Subcutaneous adipose tissue (tissue), 4 donors: ENCODE measurements around the gene CTNS. TPM values are rescaled to one million over a fixed set of nuclear protein-coding genes. Genes with fewer than 3 reads are reported as not detected.

Experiments
- total RNA-seq, 4 donors: library from RNA; depleted of rRNA; stranded (reverse); fragments of >200 nt; gene quantifications; one replicate each; pipeline ENCODE4 v1.1.0, GENCODE V29; 2016
- TF ChIP-seq, protein P1 (sequence below): fragments of 450-650 bp; IDR thresholded peaks from one replicate; pipeline ENCODE4 v1.5.1; 2016; ENCODE audit warnings: low read depth, mild to moderate bottlenecking, control low read depth, antibody characterized with exemption, moderate library complexity

Gene CTNS
- total RNA-seq, 4 donors from 2014 or later: 16.8 to 28.2 (median 23.6) TPM

DNA sequence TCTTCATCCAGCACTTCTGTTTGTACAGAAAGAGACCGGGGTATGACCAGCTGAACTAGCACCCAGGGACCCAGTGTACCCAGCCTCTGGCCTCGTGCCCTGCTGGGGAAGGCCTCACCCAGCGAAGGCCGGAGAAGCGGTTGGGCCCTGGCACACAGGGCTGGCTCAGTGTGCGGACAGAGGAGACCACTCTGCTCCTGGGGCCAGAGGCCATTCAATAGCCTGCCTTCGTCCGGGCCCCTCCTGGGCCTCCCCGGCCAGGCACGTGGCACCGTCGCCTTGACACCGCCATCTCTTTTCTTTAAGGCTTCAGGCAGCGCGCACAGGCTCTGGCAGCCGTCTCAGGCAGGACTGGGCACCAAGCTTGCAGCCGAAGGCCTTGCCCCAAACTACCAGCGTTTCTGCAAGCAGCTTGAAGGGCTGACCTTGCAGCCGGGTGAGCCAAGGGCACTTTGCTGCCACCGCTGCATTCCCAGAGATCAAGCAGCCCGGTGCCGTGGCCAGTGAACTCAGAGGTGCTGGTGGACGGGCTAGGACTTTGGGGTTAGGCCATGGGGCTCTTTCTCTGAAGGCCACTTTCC is 23.8 kb downstream of the CTNS start:
- TF ChIP-seq, protein P1, sequence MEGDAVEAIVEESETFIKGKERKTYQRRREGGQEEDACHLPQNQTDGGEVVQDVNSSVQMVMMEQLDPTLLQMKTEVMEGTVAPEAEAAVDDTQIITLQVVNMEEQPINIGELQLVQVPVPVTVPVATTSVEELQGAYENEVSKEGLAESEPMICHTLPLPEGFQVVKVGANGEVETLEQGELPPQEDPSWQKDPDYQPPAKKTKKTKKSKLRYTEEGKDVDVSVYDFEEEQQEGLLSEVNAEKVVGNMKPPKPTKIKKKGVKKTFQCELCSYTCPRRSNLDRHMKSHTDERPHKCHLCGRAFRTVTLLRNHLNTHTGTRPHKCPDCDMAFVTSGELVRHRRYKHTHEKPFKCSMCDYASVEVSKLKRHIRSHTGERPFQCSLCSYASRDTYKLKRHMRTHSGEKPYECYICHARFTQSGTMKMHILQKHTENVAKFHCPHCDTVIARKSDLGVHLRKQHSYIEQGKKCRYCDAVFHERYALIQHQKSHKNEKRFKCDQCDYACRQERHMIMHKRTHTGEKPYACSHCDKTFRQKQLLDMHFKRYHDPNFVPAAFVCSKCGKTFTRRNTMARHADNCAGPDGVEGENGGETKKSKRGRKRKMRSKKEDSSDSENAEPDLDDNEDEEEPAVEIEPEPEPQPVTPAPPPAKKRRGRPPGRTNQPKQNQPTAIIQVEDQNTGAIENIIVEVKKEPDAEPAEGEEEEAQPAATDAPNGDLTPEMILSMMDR: no peak

DNA sequence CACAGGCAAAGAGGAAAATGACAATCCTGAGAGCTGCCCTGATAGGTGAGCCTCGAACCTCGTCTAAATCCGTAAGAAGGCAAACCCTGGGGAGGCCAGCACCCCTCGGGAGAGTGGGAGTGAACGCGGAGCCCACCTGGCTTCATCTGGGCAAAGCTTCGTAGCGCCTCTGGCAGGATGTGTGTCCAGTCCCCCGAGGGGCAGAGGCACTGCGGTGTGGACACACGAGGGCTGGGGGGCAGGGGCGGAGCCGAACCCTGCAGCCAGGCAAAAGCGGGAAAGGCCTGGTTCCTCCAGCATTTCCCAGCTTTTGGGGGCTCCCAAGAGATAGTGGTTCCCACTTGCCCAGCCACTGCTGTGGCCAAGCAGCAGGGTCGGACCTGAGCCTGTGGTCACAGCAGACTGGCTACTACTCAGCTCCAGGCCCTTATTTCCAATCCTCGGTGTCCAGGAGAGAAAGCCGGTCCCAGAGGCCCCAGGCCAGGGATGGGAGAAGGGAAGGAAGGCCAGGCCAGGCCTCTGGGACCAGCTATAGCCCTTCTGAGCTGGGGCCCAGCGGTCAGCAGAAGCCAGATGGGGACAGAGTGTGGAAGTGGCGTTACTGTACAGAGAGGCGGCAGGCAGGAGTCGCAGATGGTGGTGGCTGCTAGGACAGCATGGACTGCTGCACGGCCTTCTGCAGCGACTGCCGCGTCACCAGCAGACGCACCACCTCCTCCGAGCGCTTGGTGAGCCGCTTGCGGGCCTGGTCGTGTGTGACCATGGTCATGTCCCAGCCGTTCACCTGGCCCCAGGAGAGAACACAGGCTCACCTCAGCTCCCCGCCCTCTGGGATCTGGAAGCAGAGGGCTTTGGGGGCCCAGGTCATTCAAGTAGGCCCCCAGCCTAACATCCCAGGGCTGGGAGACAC is 26.8 kb downstream of the CTNS start:
- TF ChIP-seq, protein P1: no peak

DNA sequence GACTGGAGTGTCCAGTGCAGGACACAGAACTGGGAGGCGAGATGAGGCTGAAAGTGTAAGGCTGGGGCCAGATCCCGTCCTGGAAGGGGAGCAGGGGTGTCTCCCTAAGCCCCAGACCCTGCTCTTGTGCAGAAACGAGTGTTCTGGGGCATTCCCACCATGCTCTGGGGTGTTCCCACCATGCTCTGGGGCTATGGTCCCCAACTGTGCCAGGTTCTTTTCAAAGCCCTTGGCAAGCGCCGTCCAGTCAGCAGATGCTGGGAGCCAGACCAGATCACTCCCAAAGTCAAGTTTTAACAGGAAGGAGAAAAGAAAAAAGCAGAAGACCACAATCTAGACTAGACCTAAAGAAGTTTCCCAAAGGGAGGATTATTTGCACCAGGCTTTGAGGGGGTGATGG is 29.3 kb downstream of the CTNS start:
- TF ChIP-seq, protein P1: no peak

DNA sequence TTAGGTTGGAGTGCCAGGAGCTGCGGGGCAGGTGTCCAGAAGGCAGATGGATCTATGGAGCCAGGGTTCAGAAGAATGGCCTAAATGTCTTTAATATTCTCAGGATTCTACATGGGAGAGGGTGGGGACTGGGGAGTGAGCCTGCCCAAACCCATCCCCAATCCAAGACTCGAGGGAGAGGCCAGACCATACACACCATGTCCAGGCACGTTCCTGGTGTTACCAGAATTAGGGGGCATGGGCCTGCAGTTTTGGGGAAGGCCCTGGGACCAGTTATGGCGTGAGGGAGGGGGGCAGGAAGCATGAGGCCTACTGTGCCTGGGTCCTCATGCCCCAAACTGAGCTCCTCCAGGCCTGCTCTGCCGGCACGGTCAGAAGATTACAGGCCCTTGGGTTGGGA is 30.0 kb downstream of the CTNS start:
- TF ChIP-seq, protein P1: no peak

DNA sequence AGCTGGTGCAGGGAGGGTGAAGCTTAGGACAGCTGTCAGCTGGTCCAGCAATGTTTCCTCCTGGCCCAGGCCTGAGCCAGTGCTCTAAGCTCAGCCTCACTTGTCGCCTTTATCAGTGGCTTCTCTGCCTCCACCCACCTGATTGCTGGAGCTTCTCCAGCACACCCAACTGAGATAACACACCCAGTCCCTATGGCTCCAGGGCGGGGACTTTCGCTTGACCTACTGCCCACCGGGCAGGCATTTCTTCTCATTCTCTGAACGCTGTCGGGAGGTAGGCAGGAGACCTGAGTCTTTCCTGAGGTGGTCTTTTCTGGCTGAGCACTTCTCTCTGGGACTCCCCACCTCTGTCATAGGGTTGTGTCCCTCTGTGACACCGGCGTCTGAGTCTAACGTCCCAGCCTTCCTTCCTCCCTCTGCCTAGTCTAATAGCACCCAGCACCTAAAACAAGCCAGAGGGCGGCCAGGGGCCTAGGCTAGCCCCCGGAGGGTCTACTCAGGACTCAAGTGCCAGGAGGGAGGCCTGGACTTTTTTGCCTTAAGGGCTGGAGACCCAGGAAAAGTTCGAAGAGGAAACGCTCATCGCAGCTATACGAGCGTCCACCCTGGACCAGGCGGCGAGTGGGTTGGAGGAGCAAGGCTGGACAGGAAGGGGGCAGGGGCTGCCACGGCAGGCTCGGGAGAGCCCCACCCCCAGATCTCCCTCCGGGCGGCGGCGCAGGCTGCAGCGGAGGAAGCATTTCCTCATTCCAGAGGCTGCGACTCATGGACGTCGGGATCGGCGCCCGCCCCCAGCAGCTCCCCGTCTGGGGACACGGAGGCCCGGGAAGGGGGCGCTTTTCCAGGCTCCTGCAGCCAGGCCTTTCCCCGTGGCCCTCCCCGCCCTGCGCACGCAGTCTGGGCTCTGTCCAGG is 31.1 kb downstream of the CTNS start:
- TF ChIP-seq, protein P1: no peak

DNA sequence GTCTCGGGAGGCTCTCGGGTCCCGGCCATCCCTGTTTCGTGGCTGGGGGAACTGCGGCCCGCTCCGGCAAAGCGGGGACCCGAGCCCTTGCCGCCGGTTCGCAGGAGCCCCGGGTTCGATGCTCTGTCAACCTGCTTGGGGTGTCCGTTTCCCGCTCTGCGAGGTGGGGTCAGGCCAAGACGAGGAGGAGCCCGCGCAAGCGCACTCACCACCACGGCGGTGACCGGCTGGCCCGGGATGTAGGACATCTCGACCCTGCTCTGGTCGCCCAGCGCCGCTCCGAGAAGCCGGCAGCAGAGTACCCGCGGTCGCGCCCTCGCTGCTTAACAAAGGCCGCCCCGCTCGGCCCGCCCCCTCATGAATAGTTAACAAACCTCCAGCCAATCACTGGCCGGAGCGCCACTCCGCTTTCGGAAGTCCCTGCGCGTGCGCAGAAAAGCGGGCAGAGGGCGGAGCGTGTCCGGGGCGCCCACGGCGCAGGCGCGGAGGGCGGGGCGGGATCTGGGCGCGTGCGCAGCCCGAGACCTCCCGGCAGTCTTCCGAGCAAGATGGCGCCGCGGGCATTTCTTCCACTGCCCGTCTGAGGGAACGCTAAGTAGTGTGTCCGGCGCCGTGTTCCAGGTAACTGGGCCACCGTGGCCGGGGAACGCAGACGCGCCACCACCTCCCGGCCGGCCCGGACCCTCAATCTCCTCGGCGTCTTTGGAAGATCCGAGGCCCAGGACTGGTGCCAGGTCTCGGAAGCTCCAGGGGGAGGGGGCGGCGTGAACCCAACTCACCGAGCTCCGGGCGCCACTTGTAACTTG is 31.9 kb downstream of the CTNS start, which contains the start of the genes EMC6 and TAX1BP3:
TSS of gene EMC6 (plus strand) at position 534 of the 806 bp plus-strand sequence. CDS start 335 bp downstream, outside the sequence.
TSS of gene TAX1BP3 (minus strand) at position 300 of the 806 bp plus-strand sequence. CDS start at position 248, 52 bp downstream.
- TF ChIP-seq, protein P1: no peak
